ENCODE results near the gene DNMT3A.

DNA sequence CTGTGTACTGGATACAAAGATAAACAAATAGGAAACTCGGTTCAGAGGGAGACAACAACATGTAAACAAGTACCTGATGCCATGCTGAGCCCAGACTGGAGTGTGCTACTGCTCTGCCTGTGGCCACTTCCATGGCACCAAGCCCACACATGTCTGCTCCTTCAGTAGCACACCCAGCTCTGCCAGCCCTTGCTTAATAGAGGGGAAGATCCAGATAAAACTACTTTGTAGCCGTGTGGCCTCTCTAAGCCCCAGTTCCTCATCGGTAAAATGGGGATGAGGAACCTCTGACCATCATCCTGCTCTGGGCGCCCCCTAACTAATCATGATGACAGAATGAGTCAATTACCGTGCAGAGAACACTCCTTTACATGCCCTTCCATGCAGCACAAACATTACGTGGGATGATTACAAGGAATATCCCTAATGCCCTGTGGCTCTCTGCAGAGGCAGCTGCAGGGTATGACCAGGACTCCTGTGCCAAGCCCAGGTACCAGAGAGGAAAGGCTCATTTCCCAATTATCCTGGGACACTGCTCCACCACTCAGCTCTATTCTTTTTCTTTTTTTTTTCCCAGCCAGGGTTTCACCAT, 34.9 kb downstream of the DNMT3A start:
- TF ChIP-seq, protein P1, sequence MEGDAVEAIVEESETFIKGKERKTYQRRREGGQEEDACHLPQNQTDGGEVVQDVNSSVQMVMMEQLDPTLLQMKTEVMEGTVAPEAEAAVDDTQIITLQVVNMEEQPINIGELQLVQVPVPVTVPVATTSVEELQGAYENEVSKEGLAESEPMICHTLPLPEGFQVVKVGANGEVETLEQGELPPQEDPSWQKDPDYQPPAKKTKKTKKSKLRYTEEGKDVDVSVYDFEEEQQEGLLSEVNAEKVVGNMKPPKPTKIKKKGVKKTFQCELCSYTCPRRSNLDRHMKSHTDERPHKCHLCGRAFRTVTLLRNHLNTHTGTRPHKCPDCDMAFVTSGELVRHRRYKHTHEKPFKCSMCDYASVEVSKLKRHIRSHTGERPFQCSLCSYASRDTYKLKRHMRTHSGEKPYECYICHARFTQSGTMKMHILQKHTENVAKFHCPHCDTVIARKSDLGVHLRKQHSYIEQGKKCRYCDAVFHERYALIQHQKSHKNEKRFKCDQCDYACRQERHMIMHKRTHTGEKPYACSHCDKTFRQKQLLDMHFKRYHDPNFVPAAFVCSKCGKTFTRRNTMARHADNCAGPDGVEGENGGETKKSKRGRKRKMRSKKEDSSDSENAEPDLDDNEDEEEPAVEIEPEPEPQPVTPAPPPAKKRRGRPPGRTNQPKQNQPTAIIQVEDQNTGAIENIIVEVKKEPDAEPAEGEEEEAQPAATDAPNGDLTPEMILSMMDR (IDR thresholded peaks at IDR 0.05 in 8 of 11, conservative IDR thresholded peaks at IDR 0.05 in 3 of 11), result no peak
- TF ChIP-seq POLR2A (IDR thresholded peaks at IDR 0.05) (no peak), POLR2AphosphoS5 (IDR thresholded peaks at IDR 0.05) (no peak)
